ENCODE results near the gene B4GALNT1.
"Not testable (repeated sequence)": the region's sequence is repeated elsewhere in the genome, so short reads cannot be mapped to it uniquely, and the experiment has no call there.

The B4GALNT1 gene

GRCh38 chr12:57632958-57633840 is at the start of gene B4GALNT1:
Gene B4GALNT1 (minus strand): TSS chr12:57633201. CDS start chr12:57632132, 1,069 bp downstream.
- DNase-seq: peak; percentile 85

- no peak for DNase-seq
Measured at GRCh38 chr12:57679697-57680096, 46.7 kb upstream of the B4GALNT1 start.

- DNase-seq: not testable (repeated sequence)
Measured at GRCh38 chr12:57677947-57678346, 44.9 kb upstream of the B4GALNT1 start.

- DNase-seq: no peak
Measured at GRCh38 chr12:57674691-57675090, 41.7 kb upstream of the B4GALNT1 start.

- no peak for DNase-seq
Measured at GRCh38 chr12:57672801-57673200, 39.8 kb upstream of the B4GALNT1 start.

GRCh38 chr12:57671811-57672210 is 38.8 kb upstream of the B4GALNT1 start:
- DNase-seq: not testable (repeated sequence)

GRCh38 chr12:57669691-57670090 is 36.7 kb upstream of the B4GALNT1 start:
- not testable (repeated sequence) for DNase-seq

GRCh38 chr12:57666897-57667296 is 33.9 kb upstream of the B4GALNT1 start:
- no peak for DNase-seq

GRCh38 chr12:57665066-57665820 is 32.2 kb upstream of the B4GALNT1 start:
- DNase-seq: not testable (repeated sequence)

GRCh38 chr12:57661376-57661775 is 28.4 kb upstream of the B4GALNT1 start:
- no peak for DNase-seq

- no peak for DNase-seq
Measured at GRCh38 chr12:57658890-57659289, 25.9 kb upstream of the B4GALNT1 start.

- DNase-seq: no peak
Measured at GRCh38 chr12:57657744-57658143, 24.7 kb upstream of the B4GALNT1 start.

- DNase-seq: not testable (repeated sequence)
Measured at GRCh38 chr12:57656408-57656807, 23.4 kb upstream of the B4GALNT1 start.

- no peak for DNase-seq
Measured at GRCh38 chr12:57655541-57656240, 22.7 kb upstream of the B4GALNT1 start.

GRCh38 chr12:57654042-57654441 is 21.0 kb upstream of the B4GALNT1 start:
- DNase-seq: no peak

- DNase-seq: not testable (repeated sequence)
Measured at GRCh38 chr12:57646659-57647049, 13.7 kb upstream of the B4GALNT1 start.

- not testable (repeated sequence) for DNase-seq
Measured at GRCh38 chr12:57645990-57646658, 13.1 kb upstream of the B4GALNT1 start.

GRCh38 chr12:57641699-57642442 is 8.9 kb upstream of the B4GALNT1 start:
- no peak for DNase-seq

- no peak for DNase-seq
Measured at GRCh38 chr12:57640175-57641042, 7.4 kb upstream of the B4GALNT1 start.

- DNase-seq: no peak
Measured at GRCh38 chr12:57638096-57638495, 5.1 kb upstream of the B4GALNT1 start.

GRCh38 chr12:57637364-57637763 is 4.4 kb upstream of the B4GALNT1 start:
- DNase-seq: no peak

Measured in NCI-H510A treated with DMSO at 0.1 percent for 48 hours (cell line).